ENCODE results near the gene ITPK1.

The ITPK1 gene

GRCh38 chr14:92984082-92984788 lies 131.5 kb downstream of the ITPK1 start:
- no peak for DNase-seq

DNA sequence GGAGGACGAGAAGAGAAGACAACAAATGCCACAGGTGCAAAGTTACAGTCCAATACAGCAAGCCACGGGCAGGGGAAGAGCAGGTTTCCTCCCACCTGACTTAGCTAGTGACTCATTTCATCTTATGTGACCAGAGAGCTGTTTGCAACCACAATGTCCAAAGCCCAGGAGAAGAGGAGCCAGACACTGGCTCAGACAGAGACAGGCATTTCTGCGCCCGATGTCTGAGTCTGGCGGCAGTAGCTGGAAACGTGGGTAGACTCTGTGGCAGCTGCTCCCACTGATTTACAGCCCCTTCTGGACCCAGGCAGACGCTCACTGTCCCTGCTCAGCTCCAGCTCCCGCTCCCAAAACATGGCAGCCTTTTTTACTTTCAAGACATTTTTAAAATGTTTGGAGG lies 132.8 kb downstream of the ITPK1 start:
- no peak for DNase-seq

- DNase-seq: no peak
These were observed 134.0 kb downstream of the ITPK1 start for GRCh38 chr14:92981726-92982125.

GRCh38 chr14:92980866-92981265 lies 134.9 kb downstream of the ITPK1 start:
- no peak for DNase-seq

DNA sequence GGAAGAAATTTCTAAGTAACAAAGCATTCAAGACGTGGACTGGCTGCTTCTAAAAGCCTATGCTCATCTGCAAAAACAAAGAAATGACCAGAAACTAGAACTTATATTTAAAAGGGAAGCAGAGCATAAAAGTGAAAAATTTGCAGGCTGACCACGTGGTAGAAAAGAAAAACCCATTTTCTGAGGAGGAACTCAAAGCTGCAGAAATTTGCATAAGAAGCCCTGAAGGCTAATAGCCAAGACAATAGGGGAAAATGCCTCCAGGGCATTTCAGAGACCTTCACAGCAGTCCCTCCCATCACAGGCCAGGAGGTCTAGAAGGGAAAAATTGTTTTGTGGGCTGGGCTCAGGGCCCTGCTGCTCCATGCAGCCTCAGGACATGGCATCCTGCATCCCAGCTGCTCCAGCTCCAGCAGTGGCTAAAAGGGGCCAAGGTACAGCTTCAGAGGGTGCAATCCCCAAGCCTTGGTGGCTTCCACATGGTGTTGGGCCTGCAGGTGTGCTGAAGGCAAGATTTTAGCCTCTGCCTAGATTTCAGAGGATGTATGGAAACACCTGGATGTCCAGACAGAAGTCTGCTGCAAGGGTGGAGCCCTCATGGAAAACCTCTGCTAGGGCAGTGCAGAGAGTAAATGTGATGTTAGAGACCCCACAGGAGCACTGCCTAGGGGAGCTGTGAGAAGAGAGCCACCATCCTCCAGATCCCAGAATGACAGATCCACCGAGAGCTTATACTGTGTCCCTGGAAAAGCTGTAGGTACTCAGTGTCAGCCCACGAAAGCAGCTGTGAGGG lies 137.3 kb downstream of the ITPK1 start:
- no peak for DNase-seq

DNA sequence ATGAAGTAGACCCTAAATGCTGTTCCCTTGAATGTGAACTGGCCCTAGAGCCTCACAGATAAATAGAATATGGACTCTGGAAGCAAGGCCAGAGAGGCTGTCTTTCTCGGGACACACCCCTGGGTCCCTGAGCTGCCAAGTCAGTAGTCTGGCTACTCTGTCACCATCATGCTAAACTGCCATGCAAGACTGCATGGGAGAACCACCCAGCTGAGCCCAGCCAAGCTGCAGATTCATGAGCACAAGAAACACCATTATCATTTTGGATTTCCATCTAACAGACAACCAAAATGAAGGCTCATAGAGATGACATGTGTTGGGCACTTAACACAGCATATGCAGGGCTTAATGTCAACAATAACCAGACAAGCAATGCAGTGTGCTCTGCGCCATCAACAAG lies 139.5 kb downstream of the ITPK1 start:
- DNase-seq: no peak

DNA sequence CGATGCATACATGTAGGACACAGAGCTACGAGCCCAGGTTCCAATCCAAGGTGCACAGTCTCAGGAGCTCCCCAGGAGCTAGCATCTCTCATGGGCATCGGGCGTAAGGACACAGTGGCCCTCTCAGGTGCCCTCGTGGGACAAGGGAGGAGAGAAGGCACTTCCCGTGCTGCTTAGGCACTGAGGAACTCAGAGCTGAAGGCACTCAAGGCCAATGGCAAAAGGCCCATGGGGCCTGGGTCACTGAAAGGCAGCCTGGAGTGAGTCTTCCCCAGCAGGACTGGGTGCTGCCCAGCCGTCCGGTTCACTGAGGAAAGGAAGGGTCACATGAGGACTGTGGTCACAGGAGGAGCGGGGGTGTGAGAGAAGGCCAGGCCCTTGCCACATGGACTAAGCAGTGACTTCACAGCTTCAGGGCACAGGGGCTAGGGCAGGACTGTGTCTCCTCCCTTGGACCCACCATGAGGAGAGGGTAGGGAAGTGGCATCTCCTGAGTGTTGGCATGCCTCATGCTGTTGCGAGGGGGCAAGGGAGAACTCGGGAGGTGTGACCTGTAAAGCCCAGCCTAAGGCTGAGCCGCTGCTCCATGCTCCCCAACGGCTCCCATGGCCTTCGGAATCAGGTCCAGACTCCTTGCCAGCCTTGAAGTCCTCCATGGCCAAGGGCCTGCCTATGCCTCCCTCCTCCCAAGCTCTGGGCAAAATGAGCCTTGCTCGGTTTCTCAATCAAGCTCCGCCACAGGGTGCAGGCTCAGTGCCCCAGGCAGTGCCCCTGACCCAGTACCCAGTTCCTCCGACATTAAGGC lies 141.0 kb downstream of the ITPK1 start:
- DNase-seq: no peak

DNA sequence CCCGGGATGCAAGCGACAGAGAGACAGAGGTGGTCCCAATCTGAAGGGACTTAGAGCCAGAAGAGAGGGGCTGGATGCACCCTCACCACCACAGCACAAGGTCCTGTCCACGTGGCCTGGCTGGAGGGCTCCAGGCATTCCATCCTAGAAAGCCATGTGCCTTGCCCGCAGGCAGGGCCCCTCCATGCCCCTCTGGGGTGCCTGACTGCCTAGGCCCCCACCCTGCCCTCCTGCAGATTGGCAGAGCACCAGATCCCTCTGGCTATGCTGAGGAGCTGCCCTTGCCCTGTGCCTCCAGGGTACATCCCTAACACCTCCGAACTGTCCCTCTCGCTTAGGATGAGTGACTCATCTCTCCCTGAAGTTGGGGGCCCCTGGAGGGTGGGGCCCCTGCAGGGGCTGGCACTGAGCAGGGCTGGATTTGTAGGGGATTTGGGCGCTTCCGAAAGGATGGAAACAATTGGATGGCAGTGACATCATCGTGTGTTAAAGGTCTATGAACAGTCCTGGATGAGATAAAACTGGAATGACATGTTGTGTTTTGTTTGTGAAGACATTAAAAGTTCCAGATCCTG lies 141.8 kb downstream of the ITPK1 start:
- DNase-seq: no peak

- no peak for DNase-seq
These were observed 142.4 kb downstream of the ITPK1 start for GRCh38 chr14:92973261-92973797.

DNA sequence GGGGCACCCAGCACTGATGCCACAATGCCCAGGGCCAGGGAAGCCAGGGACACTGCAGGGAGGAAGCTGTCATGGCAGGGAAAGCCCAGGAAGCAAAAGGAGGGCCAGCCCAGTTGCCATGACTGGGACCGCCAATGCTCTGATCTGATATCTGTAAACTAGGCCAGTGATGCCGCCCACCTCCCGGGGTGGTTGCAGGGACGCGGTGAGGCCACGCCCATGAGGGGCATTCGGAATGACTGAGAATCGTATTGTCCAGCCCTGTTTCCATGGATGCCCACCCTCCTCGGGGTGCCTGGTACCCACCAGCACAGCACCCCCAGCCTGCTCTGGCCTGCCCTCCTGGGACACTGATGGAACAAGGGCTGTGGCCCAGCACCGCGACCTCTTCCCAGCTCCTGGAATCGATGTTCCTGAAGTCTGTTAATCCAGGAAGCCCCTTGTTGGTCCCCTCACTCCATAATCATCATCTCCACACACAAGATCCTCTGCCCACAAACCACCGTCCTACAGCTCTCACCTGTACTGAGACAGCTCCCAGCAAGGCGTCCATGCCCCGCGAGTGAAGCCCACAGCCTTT lies 144.0 kb downstream of the ITPK1 start:
- DNase-seq: no peak

GRCh38 chr14:92970271-92970670 lies 145.5 kb downstream of the ITPK1 start:
- DNase-seq: no peak

GRCh38 chr14:92969871-92970270 lies 145.9 kb downstream of the ITPK1 start:
- DNase-seq: no peak

DNA sequence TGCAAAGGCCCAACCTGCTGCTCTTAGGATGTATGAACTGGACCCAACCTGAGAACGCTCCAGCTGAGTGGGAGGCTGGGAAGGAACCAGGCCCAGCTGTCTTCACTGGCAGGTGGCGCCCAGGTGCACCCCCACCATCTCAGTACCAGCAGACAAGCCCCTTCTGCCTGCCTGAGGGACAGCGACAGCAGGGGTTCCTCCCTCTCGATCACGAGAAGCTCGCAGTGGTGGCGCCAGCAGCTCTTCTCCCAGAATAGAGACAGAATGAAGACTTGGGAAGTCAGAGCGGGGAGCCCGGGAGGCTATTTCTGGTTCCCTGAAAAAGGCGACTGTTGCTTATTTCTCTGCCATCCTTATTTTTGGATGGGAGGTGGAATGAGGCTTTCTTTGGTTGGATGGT lies 146.3 kb downstream of the ITPK1 start:
- no peak for DNase-seq

GRCh38 chr14:92968291-92969020 lies 147.3 kb downstream of the ITPK1 start:
- DNase-seq: no peak

DNA sequence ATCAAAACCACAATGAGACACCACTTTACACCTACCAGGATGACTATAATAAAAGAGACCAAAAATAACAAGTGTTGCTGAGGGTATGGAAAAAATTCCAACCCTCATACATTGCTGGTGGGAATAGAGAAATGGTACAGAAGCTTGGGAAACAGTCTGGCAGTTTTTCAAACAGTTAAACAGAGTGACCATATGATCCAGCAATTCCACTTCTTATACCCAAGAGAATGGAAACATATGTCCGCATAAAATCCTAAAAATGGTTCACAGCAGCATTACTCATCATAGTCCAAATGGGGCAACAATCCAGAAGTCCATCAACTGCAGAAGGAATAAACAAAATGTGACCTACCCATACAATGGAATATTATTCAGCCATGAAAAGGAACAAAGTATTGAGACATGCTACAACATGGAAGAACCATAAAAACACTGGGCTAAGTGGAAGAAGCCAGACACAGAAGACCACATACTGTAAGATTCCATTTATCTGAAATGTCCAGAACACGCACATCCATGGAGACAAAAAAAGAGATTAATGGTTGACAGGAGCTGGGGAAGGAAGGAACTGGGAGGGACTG lies 148.3 kb downstream of the ITPK1 start:
- DNase-seq: no peak

DNA sequence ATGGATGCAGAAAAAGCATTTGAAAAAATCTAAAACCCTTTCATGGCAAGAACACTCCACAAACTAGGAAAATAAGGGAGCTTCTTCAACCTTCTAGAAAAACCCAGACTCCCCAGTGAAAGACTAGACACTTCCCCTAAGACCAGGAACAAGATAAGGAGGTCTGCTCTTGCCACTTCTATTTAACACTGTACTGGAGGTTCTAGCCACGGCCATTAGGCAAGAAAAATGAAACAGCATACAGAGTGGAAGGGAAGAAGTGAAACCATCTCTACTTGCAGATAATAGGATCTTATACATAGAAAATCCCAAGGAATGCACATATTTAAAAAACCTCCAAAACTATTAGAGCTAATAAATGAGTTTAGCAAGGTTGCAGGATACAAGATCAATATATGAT lies 150.4 kb downstream of the ITPK1 start:
- no peak for DNase-seq

- no peak for DNase-seq
These were observed 151.3 kb downstream of the ITPK1 start for GRCh38 chr14:92964124-92965109.

- no peak for DNase-seq
These were observed 152.2 kb downstream of the ITPK1 start for GRCh38 chr14:92963301-92964123.

GRCh38 chr14:92962831-92963095 lies 153.0 kb downstream of the ITPK1 start:
- DNase-seq: no peak

Data from T-helper 9 cell (primary cell).